ENCODE measurements around the gene FARP1.

GRCh38 chr13:98347756-98348155 lies 204.9 kb downstream of the FARP1 start:
- TF ChIP-seq ATF3 (CRISPR knock-in tag; conservative IDR thresholded peaks at IDR 0.05), result no peak
- no peak for TF ChIP-seq CTCF (IDR thresholded peaks at IDR 0.05)
- TF ChIP-seq KAT7 (CRISPR knock-in tag; IDR thresholded peaks at IDR 0.05; ENCODE audit: borderline replicate concordance), result no peak
- no peak for TF ChIP-seq ATF1 (CRISPR knock-in tag; IDR thresholded peaks at IDR 0.05)
- TF ChIP-seq NR2C2 (CRISPR knock-in tag; IDR thresholded peaks at IDR 0.05), result no peak
- no peak for TF ChIP-seq ATF2 (CRISPR knock-in tag; IDR thresholded peaks at IDR 0.05; ENCODE audit: borderline replicate concordance, low read depth)
- TF ChIP-seq NFYB (CRISPR knock-in tag; conservative IDR thresholded peaks at IDR 0.05; ENCODE audit: low read depth), result no peak
- TF ChIP-seq ZNF121 (CRISPR knock-in tag; IDR thresholded peaks at IDR 0.05), result no peak
- no peak for TF ChIP-seq E2F4 (CRISPR knock-in tag; IDR thresholded peaks at IDR 0.05; ENCODE audit: borderline replicate concordance, low read depth)
- TF ChIP-seq USF2 (CRISPR knock-in tag; IDR thresholded peaks at IDR 0.05), result no peak
- TF ChIP-seq ESRRA (CRISPR knock-in tag; IDR thresholded peaks at IDR 0.05; ENCODE audit: borderline replicate concordance), result no peak
- no peak for TF ChIP-seq AFF4 (CRISPR knock-in tag; IDR thresholded peaks at IDR 0.05; ENCODE audit: borderline replicate concordance)

All from WTC11 (cell line).